Skeletal muscle satellite cell (primary cell): ENCODE measurements around the gene TUBG1. TPM values are rescaled to one million over a fixed set of nuclear protein-coding genes. Genes with fewer than 3 reads are reported as not detected.

Source experiments
- H3K27me3 ChIP-seq: 2 replicates; pipeline ENCODE4 v1.7.0; 2013; ENCODE audit warnings: low read length; ENCODE audit not compliant: control insufficient read depth, insufficient read depth
- H3K36me3 ChIP-seq: 2 replicates; pipeline ENCODE4 v1.7.0; 2013; ENCODE audit warnings: mild to moderate bottlenecking, control low read depth, low read length; ENCODE audit not compliant: insufficient read depth
- H3K4me1 ChIP-seq: 2 replicates; pipeline ENCODE4 v1.7.0; 2013; ENCODE audit warnings: low read length; ENCODE audit not compliant: control insufficient read depth, insufficient read depth
- H3K4me2 ChIP-seq: 2 replicates; pipeline ENCODE4 v1.7.0; 2013; ENCODE audit warnings: mild to moderate bottlenecking, low read length
- H3K4me3 ChIP-seq: 2 replicates; pipeline ENCODE4 v1.7.0; 2013; ENCODE audit warnings: low read length
- H3K9ac ChIP-seq: 2 replicates; pipeline ENCODE4 v1.7.0; 2013; ENCODE audit warnings: mild to moderate bottlenecking, low read depth, low read length, moderate library complexity
- H3K9me3 ChIP-seq: replicated peaks from 2 replicates; pipeline ENCODE4 v1.7.0; 2013; ENCODE audit warnings: mild to moderate bottlenecking, control low read depth, low read length
- total RNA-seq: library from RNA; depleted of rRNA; stranded (reverse); fragments of >200 nt; gene quantifications from 2 replicates; pipeline ENCODE4 v1.2.3, GENCODE V29; 2012; rRNA removed

TUBG1 gene
- total RNA-seq = 55.5 and 78.4 TPM in 2 replicates

DNA sequence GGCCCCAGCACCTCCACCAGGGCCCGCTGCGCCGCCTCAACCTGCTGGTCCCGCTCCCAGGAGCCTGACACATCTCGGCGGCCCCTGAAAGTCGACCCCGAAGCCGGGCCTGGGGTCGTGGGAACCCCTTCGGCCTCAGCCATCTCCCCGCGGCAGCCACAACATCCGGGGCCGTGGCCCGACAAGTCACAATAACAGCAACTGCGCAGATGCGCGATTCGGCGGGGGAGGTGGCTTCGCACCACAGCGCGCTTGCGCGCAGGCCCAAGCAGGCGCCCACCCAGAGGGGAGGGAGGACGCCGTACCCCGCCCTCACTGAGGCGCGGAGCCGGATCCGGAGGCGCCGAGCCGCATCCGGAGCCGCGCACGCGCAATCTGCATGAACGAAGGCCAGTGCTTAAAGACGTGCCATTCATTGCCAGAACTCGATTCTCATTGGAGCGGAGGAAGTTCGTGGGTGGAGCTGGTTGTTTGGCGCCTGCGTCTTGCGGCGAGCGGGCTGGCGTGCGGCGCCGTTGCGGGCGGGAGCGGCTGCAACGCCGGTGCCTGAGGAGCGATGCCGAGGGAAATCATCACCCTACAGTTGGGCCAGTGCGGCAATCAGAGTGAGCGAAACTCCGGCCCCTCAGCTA, at the start of gene TUBG1, which contains the start of gene RETREG3:
TSS of gene TUBG1 (plus strand) at position 502 of the 632 bp plus-strand sequence. CDS start at position 557, 55 bp downstream.
TSS of gene RETREG3 (minus strand) at position 193 of the 632 bp plus-strand sequence. CDS start at position 143, 50 bp downstream.
- Histone ChIP-seq H3K27me3 (no peaks in the 10 kb centered on the region), H3K36me3 (peaks cover 23% of the 10 kb centered on the region), H3K4me3 (peak within 1 kb of the TSS; percentile 94), H3K4me1 (peaks cover 15% of the 10 kb centered on the region), H3K9ac (peak within 1 kb of the TSS; percentile 93), H3K4me2 (peak within 1 kb of the TSS; percentile 89), H3K9me3 (no peaks in the 10 kb centered on the region)

DNA sequence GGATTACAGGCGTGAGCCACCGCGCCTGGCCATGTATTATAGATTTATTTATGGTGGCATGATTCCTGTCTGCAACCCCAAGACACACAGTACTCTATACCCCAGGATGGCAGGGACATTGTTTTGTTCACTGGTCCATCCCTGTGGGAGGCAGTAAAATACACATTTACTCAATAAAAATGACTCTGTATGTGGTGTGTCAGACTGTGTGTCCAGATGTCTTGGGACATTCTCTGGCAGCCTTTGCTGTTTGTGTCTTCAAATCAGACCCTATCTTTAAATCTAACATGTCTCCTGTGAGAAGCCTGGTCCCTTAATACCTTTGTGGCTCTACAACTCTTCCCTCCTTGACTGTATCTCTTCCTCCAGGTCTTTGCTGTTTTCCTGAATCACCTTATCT, 49.2 kb upstream of the TUBG1 start:
- no peaks in the 10 kb centered on the region for H3K27me3 ChIP-seq
- H3K4me1 ChIP-seq = peaks cover 25% of the 10 kb centered on the region
- peaks cover 13% of the 10 kb centered on the region for H3K36me3 ChIP-seq
- no peak overlapping the region for H3K4me2 ChIP-seq
- no peak overlapping the region for H3K9ac ChIP-seq
- no peak overlapping the region for H3K4me3 ChIP-seq
- no peaks in the 10 kb centered on the region for H3K9me3 ChIP-seq

DNA sequence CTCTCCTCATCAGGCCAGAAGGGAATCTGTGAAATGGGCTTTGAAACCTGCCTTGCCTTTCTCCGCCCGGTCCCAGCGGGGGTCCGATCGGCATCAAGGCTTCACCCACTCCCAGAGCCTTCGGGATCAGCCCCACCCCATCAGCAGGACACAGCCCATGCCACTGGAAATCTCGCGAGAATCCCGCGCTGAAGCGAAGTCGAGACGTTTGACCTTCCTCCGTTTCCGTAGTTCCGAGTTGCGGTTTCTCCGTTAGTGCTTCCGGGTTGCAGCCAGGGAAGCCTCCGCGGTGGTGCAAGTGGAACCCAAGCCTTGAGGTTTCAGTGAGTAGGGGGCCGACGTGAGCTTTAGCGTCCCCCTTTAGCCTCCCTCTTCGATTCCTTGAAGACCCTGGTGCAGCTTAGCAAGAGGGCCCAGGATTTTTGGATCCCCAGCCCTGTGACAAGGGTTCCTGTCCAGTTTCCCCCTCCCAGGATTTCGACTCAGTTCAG, 47.5 kb upstream of the TUBG1 start, which contains the start of gene COASY:
TSS of gene COASY (plus strand) at position 252 of the 491 bp plus-strand sequence. CDS start 475 bp downstream, outside the sequence.
- Histone ChIP-seq H3K4me3 (peak within 1 kb of the TSS; percentile 77), H3K36me3 (peaks cover 27% of the 10 kb centered on the region), H3K4me1 (peaks cover 30% of the 10 kb centered on the region), H3K9me3 (no peaks in the 10 kb centered on the region), H3K9ac (peak within 1 kb of the TSS; percentile 89), H3K27me3 (no peaks in the 10 kb centered on the region), H3K4me2 (peak within 1 kb of the TSS; percentile 97)

- Histone ChIP-seq H3K9ac (peak overlapping the region; percentile 89), H3K4me1 (peaks cover 30% of the 10 kb centered on the region), H3K36me3 (peaks cover 27% of the 10 kb centered on the region), H3K27me3 (no peaks in the 10 kb centered on the region), H3K4me3 (peak overlapping the region; percentile 77), H3K9me3 (no peaks in the 10 kb centered on the region), H3K4me2 (peak overlapping the region; percentile 97)
Measured at GRCh38 chr17:42562388-42563142, 46.9 kb upstream of the TUBG1 start.

DNA sequence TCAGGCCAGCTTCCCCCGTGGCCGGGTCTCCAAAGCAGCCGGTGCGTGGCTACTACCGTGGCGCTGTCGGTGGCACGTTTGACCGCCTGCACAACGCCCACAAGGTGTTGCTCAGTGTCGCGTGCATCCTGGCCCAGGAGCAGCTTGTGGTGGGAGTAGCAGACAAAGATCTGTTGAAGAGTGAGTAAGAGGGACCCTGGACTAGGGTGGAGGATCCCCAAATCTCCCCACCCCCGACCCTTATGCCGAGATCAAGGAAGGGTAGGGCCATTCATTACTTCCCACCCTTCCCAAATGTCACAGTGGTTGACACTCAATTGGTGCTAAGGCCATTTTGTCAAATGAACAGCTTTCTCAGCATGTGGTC, 46.4 kb upstream of the TUBG1 start:
- Histone ChIP-seq H3K4me1 (peaks cover 34% of the 10 kb centered on the region), H3K4me3 (peak overlapping the region; percentile 77), H3K27me3 (no peaks in the 10 kb centered on the region), H3K9me3 (no peaks in the 10 kb centered on the region), H3K36me3 (peaks cover 27% of the 10 kb centered on the region), H3K9ac (peak overlapping the region; percentile 89), H3K4me2 (peak overlapping the region; percentile 97)

- Histone ChIP-seq H3K4me2 (peak overlapping the region; percentile 97), H3K9ac (peak overlapping the region; percentile 89), H3K27me3 (no peaks in the 10 kb centered on the region), H3K36me3 (peaks cover 30% of the 10 kb centered on the region), H3K9me3 (no peaks in the 10 kb centered on the region), H3K4me3 (peak overlapping the region; percentile 77), H3K4me1 (peaks cover 36% of the 10 kb centered on the region)
Measured at GRCh38 chr17:42563543-42563942, 45.9 kb upstream of the TUBG1 start.

DNA sequence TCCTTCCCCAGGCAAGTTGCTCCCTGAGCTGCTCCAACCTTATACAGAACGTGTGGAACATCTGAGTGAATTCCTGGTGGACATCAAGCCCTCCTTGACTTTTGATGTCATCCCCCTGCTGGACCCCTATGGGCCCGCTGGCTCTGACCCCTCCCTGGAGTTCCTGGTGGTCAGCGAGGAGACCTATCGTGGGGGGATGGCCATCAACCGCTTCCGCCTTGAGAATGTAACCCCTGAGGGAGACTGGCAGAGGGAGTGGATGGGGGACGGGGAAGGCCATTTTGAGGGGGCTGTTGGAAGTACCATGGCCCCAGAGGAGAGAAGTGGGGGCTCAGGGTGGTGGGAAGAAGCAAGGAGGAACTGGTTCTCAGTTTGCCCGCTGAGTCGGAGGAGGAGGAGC, 45.5 kb upstream of the TUBG1 start:
- Histone ChIP-seq H3K9ac (peak overlapping the region; percentile 89), H3K9me3 (no peaks in the 10 kb centered on the region), H3K4me3 (no peak overlapping the region), H3K27me3 (no peaks in the 10 kb centered on the region), H3K36me3 (peaks cover 34% of the 10 kb centered on the region), H3K4me1 (peaks cover 40% of the 10 kb centered on the region), H3K4me2 (peak overlapping the region; percentile 97)

DNA sequence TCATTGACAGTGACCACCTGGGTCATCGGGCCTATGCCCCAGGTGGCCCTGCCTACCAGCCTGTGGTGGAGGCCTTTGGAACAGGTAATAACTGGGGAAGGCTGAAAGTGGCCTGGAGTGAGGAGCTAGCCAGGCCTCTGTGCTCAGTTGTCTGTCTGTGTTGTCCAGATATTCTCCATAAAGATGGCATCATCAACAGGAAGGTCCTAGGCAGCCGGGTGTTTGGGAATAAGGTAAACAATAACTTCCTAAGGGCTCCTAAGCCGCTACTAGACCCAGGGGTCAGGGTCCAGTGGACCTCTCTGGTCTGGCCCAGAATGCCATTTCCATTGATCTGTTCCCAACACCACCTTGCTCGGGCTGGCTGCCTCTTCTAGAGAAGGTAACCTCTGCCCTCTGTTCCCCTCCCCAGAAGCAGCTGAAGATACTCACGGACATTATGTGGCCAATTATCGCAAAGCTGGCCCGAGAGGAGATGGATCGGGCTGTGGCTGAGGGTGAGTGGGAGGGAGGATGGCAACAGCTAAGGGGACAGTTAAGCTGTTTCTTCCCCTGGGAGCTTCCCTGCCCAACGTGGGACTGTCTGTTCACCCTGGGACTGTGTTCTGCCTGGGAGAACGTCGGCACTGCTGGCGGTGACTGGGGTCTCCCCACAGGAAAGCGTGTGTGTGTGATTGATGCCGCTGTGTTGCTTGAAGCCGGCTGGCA, 44.5 kb upstream of the TUBG1 start:
- Histone ChIP-seq H3K9me3 (no peaks in the 10 kb centered on the region), H3K4me1 (peaks cover 49% of the 10 kb centered on the region), H3K4me2 (no peak overlapping the region), H3K27me3 (no peaks in the 10 kb centered on the region), H3K36me3 (peaks cover 45% of the 10 kb centered on the region), H3K9ac (no peak overlapping the region), H3K4me3 (no peak overlapping the region)

GRCh38 chr17:42565523-42566214, 43.8 kb upstream of the TUBG1 start:
- Histone ChIP-seq H3K9ac (no peak overlapping the region), H3K4me1 (peaks cover 48% of the 10 kb centered on the region), H3K4me3 (no peak overlapping the region), H3K4me2 (no peak overlapping the region), H3K27me3 (no peaks in the 10 kb centered on the region), H3K9me3 (no peaks in the 10 kb centered on the region), H3K36me3 (peaks cover 50% of the 10 kb centered on the region)

DNA sequence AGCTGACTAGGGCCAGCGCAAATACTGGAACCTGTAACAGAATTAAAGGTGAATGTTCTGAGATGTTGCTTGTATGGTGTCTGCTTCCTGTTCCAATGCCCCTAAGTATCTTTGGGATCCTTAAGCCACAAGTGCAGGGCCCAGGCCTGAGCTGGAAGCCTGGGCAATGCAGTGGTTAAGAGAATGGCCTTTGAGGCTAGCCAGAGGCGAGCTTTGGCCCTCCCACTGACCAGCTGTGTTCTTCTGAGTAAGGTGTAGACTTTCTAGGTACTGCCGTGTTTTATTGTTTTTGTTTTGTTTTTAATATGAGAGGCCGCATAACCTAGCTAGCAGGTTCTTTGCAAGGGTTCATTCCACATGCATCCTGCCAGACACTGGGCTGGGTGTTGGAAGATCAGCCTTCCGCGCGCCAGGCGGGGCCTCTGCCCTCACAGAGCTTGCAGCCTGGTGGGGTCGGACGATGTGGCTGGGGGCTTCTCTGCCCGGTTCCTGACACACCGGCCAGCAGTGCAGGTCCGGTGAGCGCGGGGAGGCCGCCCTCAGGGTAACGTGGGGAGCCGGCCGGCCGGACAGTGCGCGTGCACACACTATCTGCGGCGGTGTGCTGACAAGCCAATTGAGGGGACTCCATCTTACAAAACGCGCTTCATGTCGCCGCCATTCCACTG, 43.1 kb upstream of the TUBG1 start:
- Histone ChIP-seq H3K9ac (peak overlapping the region; percentile 89), H3K36me3 (peaks cover 56% of the 10 kb centered on the region)

More for the DNA sequence above, 43.1 kb upstream of the TUBG1 start:
- peaks cover 46% of the 10 kb centered on the region for H3K4me1 ChIP-seq
- H3K27me3 ChIP-seq = no peaks in the 10 kb centered on the region
- peak overlapping the region; percentile 92 for H3K4me3 ChIP-seq
- no peaks in the 10 kb centered on the region for H3K9me3 ChIP-seq
- H3K4me2 ChIP-seq = peak overlapping the region; percentile 94
